ENCODE data around the gene MRLN.
"Not testable (repeated sequence)": the region's sequence is repeated elsewhere in the genome, so short reads cannot be mapped to it uniquely, and the experiment has no call there.

The MRLN gene

DNA sequence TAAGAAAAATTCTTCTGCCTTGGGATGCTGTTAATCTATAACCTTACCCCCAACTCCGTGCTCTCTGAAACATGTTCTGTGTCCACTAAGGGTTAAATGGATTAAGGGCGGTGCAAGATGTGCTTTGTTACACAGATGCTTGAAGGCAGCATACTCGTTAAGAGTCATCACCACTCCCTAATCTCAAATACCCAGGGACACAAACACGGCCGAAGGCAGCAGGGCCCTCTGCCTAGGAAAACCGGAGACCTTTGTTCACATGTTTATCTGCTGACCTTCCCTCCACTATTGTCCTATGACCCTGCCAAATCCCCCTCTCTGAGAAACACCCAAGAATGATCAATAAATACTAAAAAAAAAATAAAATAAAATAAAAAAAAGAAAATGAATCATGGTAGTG is 8.5 kb downstream of the MRLN start:
- DNase-seq = not testable (repeated sequence)

DNA sequence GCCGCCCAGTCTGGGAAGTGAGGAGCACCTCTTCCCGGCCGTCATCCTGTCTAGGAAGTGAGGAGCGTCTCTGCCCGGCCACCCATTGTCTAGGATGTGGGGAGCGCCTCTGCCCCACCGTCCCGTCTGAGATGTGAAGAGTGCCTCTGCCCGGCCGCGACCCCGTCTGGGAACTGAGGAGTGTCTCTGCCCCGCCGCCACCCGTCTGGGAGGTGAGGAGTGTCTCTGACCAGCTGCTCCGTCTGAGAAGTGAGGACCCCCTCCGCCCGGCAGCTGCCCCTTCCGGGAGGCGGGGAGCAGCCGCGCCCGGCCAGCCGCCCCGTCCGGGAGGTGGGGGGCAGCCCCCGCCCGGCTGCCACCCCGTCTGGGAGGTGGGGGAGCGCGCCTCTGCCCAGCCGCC is 9.1 kb downstream of the MRLN start:
- not testable (repeated sequence) for DNase-seq

DNA sequence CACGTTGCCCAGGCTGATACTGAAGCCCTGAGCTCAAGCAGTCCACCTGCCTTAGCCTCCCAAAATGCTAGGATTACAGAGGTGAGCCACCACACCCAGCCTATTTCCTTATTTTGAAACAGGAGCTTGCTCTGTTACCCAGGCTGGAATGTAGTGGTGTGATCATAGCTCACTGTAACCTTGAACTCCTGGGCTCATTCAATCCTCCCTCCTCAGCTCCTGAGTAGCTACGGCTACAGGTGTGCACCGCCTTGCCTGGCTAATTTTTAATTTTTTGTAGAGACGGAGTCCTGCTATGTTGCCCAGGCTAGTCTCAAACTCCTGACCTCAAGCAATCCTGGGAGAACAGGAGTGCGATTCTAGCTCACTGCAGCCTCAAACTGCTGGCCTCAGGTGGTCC is 11.7 kb downstream of the MRLN start:
- DNase-seq = no peak

DNA sequence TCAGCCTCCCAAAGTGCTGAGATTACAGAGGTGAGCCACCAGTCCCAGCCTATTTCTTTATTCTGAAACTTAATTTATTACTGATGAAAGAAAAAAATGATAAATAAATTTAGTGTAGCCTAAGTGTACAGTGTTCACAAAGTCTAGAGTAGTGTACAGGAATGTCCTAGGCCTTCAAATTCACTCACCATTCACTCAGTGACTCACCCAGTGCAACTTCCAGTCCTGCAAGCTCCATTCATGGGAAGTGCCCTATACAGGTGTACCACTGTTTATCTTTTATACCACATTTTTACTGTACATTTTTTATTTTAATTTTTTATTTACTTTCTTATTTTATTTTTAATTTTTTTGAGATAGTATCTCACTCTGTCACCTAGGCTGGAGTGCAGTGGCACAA is 12.2 kb downstream of the MRLN start:
- no peak for DNase-seq

DNA sequence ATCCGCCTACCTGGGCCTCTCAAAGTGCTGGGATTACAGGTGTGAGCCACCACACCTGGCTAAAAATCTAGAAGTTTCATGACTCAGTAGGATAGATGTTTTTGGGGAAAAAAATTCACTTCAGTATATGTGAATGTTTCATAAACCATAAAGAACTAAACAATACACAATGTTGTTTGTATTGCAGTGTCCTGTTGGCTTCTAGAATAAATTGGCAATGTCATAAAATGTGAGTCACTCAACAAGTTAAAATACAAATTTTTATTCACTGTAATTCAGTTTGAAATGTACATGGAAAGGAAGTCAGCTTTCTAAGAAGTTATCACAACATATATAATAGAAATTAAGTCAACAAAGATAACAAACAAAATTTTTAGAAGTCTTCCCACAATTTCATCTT is 16.5 kb downstream of the MRLN start:
- no peak for DNase-seq

DNA sequence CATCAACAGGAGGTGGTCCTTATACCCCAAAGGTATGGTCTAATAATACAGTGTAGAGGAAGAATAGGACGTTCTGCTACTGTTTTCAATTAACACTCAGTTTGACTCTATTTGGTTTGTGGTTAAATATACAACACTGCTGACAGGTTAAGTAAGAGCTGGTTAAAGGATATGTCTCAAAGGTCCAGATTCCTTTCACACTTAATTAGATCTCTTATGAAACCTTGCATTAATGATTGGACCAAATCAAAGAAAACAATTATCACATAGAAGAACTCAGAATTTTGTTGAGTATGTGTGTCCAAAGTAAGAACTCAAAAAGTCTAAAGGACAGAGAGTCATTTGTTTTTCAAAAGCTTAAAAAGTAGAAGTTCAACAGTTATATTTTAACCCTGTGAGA is 18.0 kb downstream of the MRLN start:
- DNase-seq = no peak

DNA sequence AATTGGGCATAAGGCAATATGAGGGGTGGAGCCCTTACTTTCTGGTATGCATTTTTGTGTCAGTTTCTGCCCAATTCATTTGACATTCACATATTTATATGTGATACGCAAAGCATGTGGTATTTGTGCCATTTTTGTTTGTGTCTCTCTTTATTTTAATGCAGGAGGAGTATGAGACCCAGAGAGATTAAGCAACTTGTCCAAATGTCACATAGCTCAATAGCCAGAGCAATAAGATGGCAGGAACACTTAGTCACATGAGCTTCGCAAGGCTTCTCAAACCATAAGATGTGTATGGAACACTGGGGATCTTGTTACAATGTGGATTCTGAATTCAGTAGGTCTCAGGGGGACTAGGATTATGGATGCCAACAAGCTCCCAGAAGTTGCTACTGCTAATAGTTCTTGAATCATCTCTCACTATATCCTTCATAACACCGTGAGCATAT is 19.2 kb downstream of the MRLN start:
- no peak for DNase-seq

DNA sequence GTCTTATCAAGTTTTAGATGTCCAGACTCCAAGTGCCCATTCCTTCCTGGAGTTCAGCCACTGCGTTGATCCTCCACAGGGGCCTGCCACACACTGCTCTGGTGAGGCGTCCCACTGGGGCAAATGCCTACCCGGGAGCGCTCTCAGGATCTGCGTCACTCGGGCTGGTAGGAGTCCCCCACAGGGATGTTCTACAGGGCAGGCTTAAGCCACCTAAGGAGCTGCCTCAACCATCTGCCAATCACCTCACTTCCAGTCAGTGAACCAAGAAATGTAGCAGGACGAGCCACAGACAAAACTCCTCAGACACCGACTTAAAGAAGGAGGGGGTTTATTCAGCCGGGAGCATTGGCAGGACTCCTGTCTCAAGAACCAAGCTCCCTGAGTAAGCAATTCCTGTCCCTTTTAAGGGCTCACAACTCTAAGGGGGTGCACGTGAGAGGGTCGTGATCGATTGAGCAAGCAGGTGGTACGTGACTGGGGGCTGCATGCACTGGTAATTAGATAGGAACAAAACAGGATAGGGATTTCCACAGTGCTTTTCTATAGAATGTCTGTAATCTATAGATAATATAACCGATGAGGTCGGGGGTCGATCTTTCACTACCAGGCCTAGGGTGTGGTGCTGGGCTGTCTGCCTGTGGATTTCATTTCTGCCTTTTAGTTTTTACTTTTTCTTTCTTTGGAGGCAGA is 19.8 kb downstream of the MRLN start:
- DNase-seq = not testable (repeated sequence)

GRCh38 chr10:59732849-59733248 is 20.4 kb downstream of the MRLN start:
- not testable (repeated sequence) for DNase-seq

- DNase-seq = not testable (repeated sequence)
These were observed 24.1 kb downstream of the MRLN start for GRCh38 chr10:59729167-59729566.

- DNase-seq = no peak
These were observed 28.9 kb downstream of the MRLN start for GRCh38 chr10:59724098-59724938.

DNA sequence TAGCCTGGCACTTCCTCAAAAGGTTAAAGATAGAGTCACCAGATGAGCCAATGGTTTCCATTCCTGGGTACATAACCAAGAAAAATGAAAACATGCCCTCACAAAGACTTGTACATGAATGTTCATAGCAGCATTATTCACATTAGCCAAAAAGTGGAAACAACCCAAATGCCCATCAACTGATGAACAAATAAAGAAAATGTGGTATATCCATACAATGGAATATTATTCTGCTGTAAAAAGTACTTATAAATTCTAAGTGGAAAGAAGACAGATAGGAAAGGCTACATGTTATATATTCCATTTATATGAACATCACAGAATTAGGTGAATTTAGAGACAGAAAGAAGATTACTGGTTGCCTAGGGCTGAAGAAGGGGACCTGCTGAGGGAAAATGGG is 32.9 kb downstream of the MRLN start:
- no peak for DNase-seq

DNA sequence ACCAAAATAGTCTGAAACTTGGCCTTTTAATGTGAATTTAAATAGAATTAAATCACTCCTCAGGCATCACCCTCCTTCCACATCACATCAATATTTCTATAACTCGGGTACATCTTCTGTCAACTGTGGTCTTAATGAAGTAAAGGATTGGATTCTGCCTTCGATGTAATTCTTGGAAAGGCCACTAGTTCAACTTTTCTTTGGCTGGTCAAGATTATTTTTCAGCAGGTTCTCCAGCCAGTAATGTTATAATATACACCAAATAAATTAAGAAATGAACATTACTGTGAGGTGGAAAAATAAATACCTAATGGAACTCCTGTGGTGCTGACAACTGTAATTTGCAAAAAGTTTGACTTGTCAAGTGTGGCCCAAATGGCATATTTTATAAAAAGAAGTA is 33.9 kb downstream of the MRLN start:
- no peak for DNase-seq

DNA sequence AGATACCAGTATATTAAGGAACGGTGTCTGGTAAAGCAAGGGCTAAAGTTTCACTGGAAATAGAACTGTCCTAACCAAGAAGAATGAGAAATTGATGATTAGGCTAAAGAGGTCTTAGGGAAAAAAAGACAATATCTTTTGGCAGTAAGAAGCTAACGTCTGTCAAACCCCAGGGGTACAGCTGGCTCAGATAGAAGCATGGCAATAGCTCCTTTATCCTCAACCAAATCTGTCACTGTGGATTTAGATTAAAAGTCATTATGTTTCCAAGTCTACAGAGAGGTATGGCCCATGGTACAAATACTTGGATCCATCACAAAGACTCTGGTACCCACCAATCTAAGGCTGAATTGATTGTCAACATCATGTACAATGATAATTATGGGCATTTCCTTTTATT is 35.0 kb downstream of the MRLN start:
- DNase-seq = no peak

DNA sequence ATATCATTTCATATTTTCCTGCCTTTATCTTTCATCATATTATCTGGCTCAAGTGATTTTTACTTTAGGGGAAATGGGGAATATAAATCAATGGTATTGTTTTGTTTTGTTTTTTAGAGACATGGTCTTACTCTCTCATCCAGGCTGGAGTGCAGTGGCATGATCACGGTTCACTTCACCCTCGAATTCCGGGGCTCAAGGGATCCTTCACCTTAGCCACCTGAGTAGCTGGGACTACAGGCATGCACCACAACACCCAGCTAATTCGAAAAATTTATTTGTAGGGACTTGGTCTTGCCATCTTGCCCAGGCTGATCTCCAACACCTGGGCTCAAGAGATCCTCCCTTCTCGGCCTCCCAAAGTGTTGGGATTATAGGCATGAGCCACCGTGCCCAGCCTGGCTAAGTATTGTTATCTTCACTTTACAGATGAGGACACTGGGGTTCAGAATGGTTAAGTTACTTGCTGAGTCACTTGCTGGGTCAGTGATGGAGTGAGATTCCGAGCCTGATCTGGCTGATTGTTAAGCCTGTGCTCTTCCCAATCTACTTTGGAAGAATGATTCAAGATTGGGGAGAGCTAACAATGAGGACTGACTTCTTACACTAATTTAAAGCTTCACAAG is 39.9 kb downstream of the MRLN start:
- no peak for DNase-seq

GRCh38 chr10:59711871-59712494 is 41.3 kb downstream of the MRLN start:
- DNase-seq = no peak

GRCh38 chr10:59709395-59710125 is 43.7 kb downstream of the MRLN start, which contains the start of gene SLC16A9:
TSS of gene SLC16A9 (minus strand) at chr10:59709850. CDS start at chr10:59684291, 25,559 bp downstream.
- peak; percentile 75 for DNase-seq

GRCh38 chr10:59708816-59709394 is 44.4 kb downstream of the MRLN start:
- no peak for DNase-seq

GRCh38 chr10:59706851-59707797 is 46.1 kb downstream of the MRLN start:
- no peak for DNase-seq

GRCh38 chr10:59705931-59706330 is 47.3 kb downstream of the MRLN start:
- DNase-seq = no peak

DNA sequence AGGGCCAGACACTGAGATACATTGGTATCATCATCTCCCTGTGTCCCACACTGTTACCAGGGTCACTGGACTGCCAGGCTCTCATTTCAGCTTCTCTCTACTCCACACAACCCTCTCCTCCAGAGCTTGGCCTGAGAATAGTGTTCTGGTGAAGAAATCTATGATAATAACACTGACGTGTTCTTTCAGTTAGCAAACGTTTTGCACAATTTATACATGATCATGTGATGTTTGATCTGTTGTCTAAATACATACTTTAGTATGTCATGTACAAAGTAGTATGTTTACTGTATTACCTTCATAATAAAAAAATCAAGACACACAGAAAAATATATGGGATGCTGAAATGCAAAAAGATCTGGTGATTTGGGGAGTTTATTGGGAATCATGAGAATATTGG is 48.6 kb downstream of the MRLN start:
- DNase-seq = no peak

All from activated CD8-positive, alpha-beta memory T cell treated with anti-CD3 and anti-CD28 coated beads for 24 hours (primary cell).